GM21737 (cell line): ENCODE results near the gene FSTL5.

Experiments
- ATAC-seq: cut with Tn5 transposase; IDR thresholded peaks from one replicate; pipeline ENCODE4 v1.9.1; 2021; ENCODE audit warnings: mild to moderate bottlenecking, moderate library complexity; ENCODE audit not compliant: unreplicated experiment

Gene FSTL5

GRCh38 chr4:161595230-161595771 lies 568.5 kb downstream of the FSTL5 start:
- no peak for ATAC-seq

GRCh38 chr4:161585011-161585410 lies 578.8 kb downstream of the FSTL5 start:
- ATAC-seq: no peak

- ATAC-seq: no peak
Measured at GRCh38 chr4:161583549-161583948, 580.3 kb downstream of the FSTL5 start.

- ATAC-seq: no peak
Measured at GRCh38 chr4:161581262-161582230, 582.3 kb downstream of the FSTL5 start.

DNA sequence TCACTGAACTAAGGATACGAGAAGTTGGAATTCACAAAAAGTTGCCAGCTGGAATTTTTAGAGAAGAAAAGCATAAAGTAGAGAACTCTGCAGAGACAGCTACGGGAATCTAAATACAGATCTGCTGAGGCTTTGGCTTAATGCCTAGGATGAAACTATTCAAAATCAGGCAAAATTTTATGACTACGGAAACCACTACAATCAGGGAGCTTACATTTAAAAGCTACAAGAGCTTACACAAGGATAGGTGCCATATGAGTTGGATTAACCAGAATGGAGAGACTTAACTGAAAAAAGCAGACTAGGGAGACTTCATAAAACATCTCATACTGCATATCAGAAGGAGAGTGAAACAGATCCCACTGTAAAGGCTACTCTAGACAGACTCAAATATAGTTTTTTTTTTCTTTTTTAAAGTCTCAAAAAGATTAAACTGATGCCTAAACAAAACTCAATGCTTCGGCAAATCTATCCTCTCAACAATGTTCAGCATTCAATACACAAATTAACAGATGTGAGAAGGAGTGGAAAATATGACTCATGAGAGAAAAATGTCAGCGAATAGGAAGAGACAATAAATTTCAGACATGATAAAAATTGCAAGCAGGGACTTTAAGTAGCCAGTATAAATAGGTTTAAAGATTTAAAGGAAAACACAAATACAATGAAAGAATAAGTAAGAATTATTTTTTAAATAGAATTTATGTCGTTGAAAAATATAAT lies 586.1 kb downstream of the FSTL5 start:
- ATAC-seq: no peak

DNA sequence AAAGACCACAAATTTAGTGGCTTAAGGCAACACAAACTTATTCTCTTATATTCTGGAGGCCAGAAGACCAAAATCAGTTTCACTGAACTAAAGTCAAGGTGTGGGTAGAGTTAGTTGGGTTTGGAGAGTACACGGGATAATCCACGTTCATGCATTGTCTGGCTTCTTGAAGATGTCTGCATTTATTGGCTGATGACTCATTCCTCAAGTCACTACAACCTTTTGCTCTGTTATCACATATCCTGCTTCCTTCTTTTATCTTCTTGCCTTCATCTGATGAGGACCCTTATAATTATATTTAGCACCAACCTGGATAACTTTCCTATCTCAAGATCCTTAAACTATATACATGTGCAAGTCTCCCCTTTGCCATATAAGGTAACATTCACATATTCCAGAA lies 590.0 kb downstream of the FSTL5 start:
- ATAC-seq: no peak

DNA sequence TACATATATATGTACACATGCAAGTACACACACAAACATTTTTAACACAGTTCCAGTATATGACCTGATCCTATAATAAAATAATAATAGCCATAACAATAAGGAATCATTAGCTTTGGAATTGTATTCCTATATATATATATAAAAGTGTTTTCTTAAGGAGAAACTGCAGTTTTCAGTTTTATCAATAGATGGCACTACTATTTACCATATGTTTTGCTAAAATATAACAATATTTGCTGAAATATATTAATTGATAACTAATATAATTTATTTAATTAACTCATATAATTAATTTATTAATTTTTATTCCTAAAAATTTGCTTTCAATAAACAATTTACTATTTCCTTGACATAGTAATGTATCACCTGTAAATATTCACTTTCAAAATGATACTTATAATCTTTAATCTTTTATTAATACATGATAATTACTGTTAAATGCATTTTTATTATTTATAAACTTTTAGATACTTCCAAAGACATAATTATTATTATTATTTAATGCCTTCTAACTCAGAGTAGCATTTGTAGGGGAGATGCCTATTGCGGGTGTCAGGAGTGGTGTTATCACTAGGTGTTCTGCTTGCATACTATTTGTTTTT lies 599.5 kb downstream of the FSTL5 start:
- ATAC-seq: no peak

- peak; percentile 72 for ATAC-seq
Measured at GRCh38 chr4:161555689-161556660, 607.8 kb downstream of the FSTL5 start.

DNA sequence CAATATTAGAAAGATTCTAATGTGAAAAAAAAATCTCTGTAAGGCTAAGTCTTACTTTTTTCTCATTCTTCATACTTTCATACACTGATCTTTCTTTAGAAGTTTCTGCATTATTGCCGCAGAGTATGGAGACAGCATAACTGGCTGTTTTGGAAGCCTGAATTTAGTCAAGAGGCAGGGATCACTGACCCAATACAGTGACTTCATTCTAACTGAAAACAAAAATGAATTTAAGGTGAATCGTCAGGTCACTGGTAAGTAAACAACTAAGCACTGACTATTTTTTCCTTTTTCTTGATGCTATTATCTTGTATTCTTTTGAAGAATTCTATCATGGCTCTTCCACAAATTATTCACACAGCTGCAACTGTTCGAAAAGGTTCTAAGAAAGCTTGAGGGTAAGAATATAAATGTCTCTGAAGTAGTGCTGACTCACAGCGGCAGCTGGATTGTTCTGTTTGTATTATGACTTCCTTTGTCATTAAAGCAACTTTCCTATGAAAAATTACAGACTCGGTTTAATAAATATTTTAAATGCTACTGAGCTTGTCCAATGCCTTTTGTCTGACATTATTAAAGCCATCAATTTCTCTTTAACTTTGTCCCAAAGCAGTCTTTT lies 609.3 kb downstream of the FSTL5 start:
- ATAC-seq: no peak

GRCh38 chr4:161546902-161547301 lies 616.9 kb downstream of the FSTL5 start:
- no peak for ATAC-seq

- ATAC-seq: no peak
Measured at GRCh38 chr4:161540265-161540664, 623.5 kb downstream of the FSTL5 start.

DNA sequence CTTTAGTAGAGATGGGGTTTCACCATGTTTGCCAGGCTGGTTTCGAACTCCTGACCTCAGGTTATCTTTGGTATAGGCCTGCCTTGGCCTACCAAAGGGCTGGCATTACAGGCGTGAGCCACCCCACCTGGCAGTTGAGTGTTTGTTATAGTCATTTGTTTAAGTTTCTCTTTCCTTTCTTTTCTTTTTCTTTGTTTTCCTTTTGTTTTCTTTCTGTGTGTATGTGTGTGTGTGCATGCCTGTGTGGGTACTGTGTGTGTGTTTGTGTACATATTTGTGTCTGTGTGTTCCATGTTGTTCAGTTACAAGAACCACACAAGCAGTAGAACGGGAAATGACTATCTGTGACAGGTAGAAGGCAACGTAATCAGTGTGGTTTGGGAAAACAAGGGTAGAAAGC lies 624.9 kb downstream of the FSTL5 start:
- ATAC-seq: no peak

DNA sequence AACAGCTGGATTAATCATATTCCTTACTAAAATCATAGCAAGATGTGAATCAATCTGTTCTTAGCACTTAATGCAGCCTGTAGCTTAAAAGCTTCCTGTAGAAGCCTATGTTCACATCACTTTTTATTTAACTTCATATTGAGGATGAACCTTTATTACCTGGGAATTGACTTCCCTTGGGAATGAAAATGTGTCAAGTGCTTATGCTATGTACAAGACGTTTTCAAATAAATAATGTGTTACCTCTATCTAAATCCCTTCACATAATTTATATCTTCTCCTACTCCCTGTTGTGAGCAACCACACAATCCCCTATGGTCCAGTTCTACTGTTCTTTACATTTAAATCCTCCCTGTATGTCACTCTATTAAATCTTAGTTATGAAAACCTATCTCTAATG lies 633.1 kb downstream of the FSTL5 start:
- ATAC-seq: no peak

DNA sequence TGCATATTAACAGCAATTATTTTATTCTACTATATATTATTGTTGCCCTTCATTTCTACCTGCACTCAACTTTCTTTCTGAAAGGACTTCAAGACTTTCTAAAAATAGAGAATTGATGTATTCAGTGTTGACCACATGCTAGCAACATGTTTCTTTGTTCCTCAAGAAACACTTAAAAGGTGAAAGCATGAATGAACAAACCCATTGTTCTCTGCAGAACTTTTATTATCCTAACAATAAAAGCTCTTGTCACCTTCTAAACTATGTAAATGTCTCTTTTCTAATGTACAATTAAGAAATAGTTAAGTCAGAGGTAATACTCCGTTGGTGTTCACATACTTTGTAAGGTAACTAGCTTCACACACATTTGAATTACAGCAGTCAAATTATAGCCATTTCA lies 638.7 kb downstream of the FSTL5 start:
- ATAC-seq: no peak

- no peak for ATAC-seq
Measured at GRCh38 chr4:161522031-161522430, 641.8 kb downstream of the FSTL5 start.

GRCh38 chr4:161519611-161520010 lies 644.2 kb downstream of the FSTL5 start:
- no peak for ATAC-seq

- ATAC-seq: no peak
Measured at GRCh38 chr4:161517941-161518340, 645.9 kb downstream of the FSTL5 start.

DNA sequence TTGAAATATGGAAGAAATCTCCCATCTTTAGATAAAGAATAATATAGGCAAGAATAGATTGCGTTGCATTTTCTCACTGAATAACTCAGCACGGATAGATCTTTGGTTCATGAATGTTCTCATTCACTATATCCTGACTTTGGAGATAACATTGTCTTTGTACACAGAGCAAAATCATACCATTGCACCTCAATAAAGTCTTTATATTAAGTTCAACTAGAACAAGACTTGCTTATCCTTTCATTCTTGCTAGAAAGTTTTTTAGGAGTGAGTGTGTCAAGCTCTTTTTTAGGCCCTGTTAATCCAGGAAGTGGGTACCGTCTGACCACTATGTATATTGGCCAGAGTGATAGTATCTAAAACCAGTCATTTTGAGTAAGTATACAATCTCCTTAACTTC lies 658.7 kb downstream of the FSTL5 start:
- no peak for ATAC-seq

GRCh38 chr4:161498155-161498554 lies 665.6 kb downstream of the FSTL5 start:
- ATAC-seq: no peak

DNA sequence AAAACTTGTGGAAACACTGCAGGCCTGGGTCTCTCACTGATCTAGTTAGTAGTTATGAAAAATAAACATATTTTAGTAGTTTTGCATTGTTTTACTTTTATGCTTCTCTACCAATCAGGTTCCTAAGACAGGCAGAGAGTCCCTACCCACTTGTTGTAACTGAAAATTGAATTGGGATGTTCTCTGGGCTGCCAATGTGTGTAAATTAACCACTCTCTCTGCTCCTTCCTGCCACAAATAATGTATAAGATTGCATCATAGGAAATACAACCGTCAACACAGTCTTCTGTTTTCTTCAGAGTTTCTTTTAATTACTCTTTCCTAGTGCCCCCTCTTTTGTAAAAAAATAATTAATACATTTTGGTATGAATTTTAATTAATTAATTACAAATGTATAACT lies 677.3 kb downstream of the FSTL5 start:
- ATAC-seq: no peak
